ENCODE data around the gene ZSWIM8. TPM values are rescaled to one million over a fixed set of nuclear protein-coding genes. Genes with fewer than 3 reads are reported as not detected.
"Not testable (repeated sequence)": the region's sequence is repeated elsewhere in the genome, so short reads cannot be mapped to it uniquely, and the experiment has no call there.

The ZSWIM8 gene
- total RNA-seq, 1 experiment from 2014 or later = 41.1 TPM

- no peak for DNase-seq
- Histone ChIP-seq H3K27me3 (no peaks in the 10 kb centered on the region), H3K9me3 (replicated peaks) (no peaks in the 10 kb centered on the region), H3K4me1 (no peaks in the 10 kb centered on the region), H3K4me3 (no peak overlapping the region), H3K27ac (no peak overlapping the region), H3K36me3 (peaks cover 3% of the 10 kb centered on the region; the same call in 1 of the 2 replicates)
Observed at GRCh38 chr10:73828161-73828560, 42.8 kb downstream of the ZSWIM8 start.

- not testable (repeated sequence) for H3K36me3 ChIP-seq
Observed at GRCh38 chr10:73829090-73829489, 43.7 kb downstream of the ZSWIM8 start.

GRCh38 chr10:73836427-73836980 lies 51.1 kb downstream of the ZSWIM8 start:
- no peak for DNase-seq
- H3K27me3 ChIP-seq = no peaks in the 10 kb centered on the region
- no peaks in the 10 kb centered on the region for H3K9me3 ChIP-seq (replicated peaks)
- H3K4me1 ChIP-seq = no peaks in the 10 kb centered on the region
- no peak overlapping the region for H3K27ac ChIP-seq
- H3K4me3 ChIP-seq = no peak overlapping the region
- peaks cover 3% of the 10 kb centered on the region for H3K36me3 ChIP-seq

More at GRCh38 chr10:73829090-73829489, 43.7 kb downstream of the ZSWIM8 start:
- H3K4me1 ChIP-seq; H3K9me3 ChIP-seq (replicated peaks); DNase-seq; H3K27me3 ChIP-seq; H3K4me3 ChIP-seq; H3K27ac ChIP-seq: not testable (repeated sequence)

GRCh38 chr10:73837072-73837471 lies 51.7 kb downstream of the ZSWIM8 start:
- Histone ChIP-seq H3K27me3 (no peaks in the 10 kb centered on the region), H3K4me3 (no peak overlapping the region), H3K9me3 (replicated peaks) (no peaks in the 10 kb centered on the region), H3K36me3 (peaks cover 5% of the 10 kb centered on the region), H3K4me1 (no peaks in the 10 kb centered on the region), H3K27ac (no peak overlapping the region)
- no peak for DNase-seq

- H3K9me3 ChIP-seq (replicated peaks) = no peaks in the 10 kb centered on the region
- no peaks in the 10 kb centered on the region for H3K27me3 ChIP-seq
- H3K4me1 ChIP-seq = 0 out of 2 replicates have a peak, but pooled peaks cover under 1% of the 10 kb centered on the region
- H3K36me3 ChIP-seq = peaks cover 5% of the 10 kb centered on the region
- no peak for DNase-seq
- H3K27ac ChIP-seq = no peak overlapping the region
- H3K4me3 ChIP-seq = no peak overlapping the region
Observed at GRCh38 chr10:73838008-73838567, 52.7 kb downstream of the ZSWIM8 start.

GRCh38 chr10:73838827-73839226 lies 53.4 kb downstream of the ZSWIM8 start:
- no peaks in the 10 kb centered on the region for H3K27me3 ChIP-seq
- H3K9me3 ChIP-seq (replicated peaks) = no peaks in the 10 kb centered on the region
- H3K4me1 ChIP-seq = 0 out of 2 replicates have a peak, but pooled peaks cover 2% of the 10 kb centered on the region
- H3K27ac ChIP-seq = no peak overlapping the region
- H3K36me3 ChIP-seq = peaks cover 5% of the 10 kb centered on the region
- DNase-seq = peak in 1 of 2 experiments; percentile 24
- no peak overlapping the region for H3K4me3 ChIP-seq

GRCh38 chr10:73839276-73839966 lies 54.0 kb downstream of the ZSWIM8 start:
- Histone ChIP-seq H3K9me3 (replicated peaks) (no peaks in the 10 kb centered on the region), H3K27me3 (no peaks in the 10 kb centered on the region), H3K4me1 (0 out of 2 replicates have a peak, but pooled peaks cover 2% of the 10 kb centered on the region), H3K4me3 (no peak overlapping the region), H3K36me3 (peaks cover 5% of the 10 kb centered on the region), H3K27ac (no peak overlapping the region)
- DNase-seq = no peak

GRCh38 chr10:73840056-73840402 lies 54.6 kb downstream of the ZSWIM8 start:
- Histone ChIP-seq H3K36me3 (peaks cover 5% of the 10 kb centered on the region), H3K27ac (no peak overlapping the region), H3K4me1 (0 out of 2 replicates have a peak, but pooled peaks cover 2% of the 10 kb centered on the region), H3K4me3 (no peak overlapping the region), H3K9me3 (replicated peaks) (no peaks in the 10 kb centered on the region), H3K27me3 (no peaks in the 10 kb centered on the region)
- no peak for DNase-seq

GRCh38 chr10:73840403-73841060 lies 55.1 kb downstream of the ZSWIM8 start:
- Histone ChIP-seq H3K36me3 (peaks cover 5% of the 10 kb centered on the region), H3K9me3 (replicated peaks) (no peaks in the 10 kb centered on the region), H3K4me3 (no peak overlapping the region), H3K4me1 (0 out of 2 replicates have a peak, but pooled peaks cover 2% of the 10 kb centered on the region), H3K27ac (no peak overlapping the region), H3K27me3 (no peaks in the 10 kb centered on the region)
- no peak for DNase-seq

- H3K27me3 ChIP-seq = no peaks in the 10 kb centered on the region
- no peak overlapping the region for H3K27ac ChIP-seq
- H3K9me3 ChIP-seq (replicated peaks) = no peaks in the 10 kb centered on the region
- H3K4me1 ChIP-seq = 0 out of 2 replicates have a peak, but pooled peaks cover 2% of the 10 kb centered on the region
- DNase-seq = no peak
- peaks cover 5% of the 10 kb centered on the region for H3K36me3 ChIP-seq
- no peak overlapping the region for H3K4me3 ChIP-seq
Observed at GRCh38 chr10:73841061-73841421, 55.6 kb downstream of the ZSWIM8 start.

GRCh38 chr10:73841526-73842285 lies 56.3 kb downstream of the ZSWIM8 start:
- no peak overlapping the region for H3K27ac ChIP-seq
- peaks cover 11% of the 10 kb centered on the region for H3K36me3 ChIP-seq
- DNase-seq = no peak
- 0 out of 2 replicates have a peak, but pooled peaks cover 2% of the 10 kb centered on the region for H3K4me1 ChIP-seq
- H3K9me3 ChIP-seq (replicated peaks) = no peaks in the 10 kb centered on the region
- H3K27me3 ChIP-seq = no peaks in the 10 kb centered on the region
- H3K4me3 ChIP-seq = no peak overlapping the region

- Histone ChIP-seq H3K4me1 (0 out of 2 replicates have a peak, but pooled peaks cover 2% of the 10 kb centered on the region), H3K9me3 (replicated peaks) (no peaks in the 10 kb centered on the region), H3K27ac (no peak overlapping the region), H3K4me3 (no peak overlapping the region), H3K27me3 (no peaks in the 10 kb centered on the region), H3K36me3 (peaks cover 16% of the 10 kb centered on the region)
- no peak for DNase-seq
Observed at GRCh38 chr10:73842349-73842748, 56.9 kb downstream of the ZSWIM8 start.

- no peaks in the 10 kb centered on the region for H3K27me3 ChIP-seq
- peaks cover 20% of the 10 kb centered on the region for H3K36me3 ChIP-seq
- H3K4me1 ChIP-seq = 0 out of 2 replicates have a peak, but pooled peaks cover 2% of the 10 kb centered on the region
- no peak for DNase-seq
- no peak overlapping the region for H3K27ac ChIP-seq
- H3K4me3 ChIP-seq = no peak overlapping the region
- no peaks in the 10 kb centered on the region for H3K9me3 ChIP-seq (replicated peaks)
Observed at GRCh38 chr10:73843261-73843660, 57.9 kb downstream of the ZSWIM8 start.

GRCh38 chr10:73847031-73847430 lies 61.6 kb downstream of the ZSWIM8 start:
- Histone ChIP-seq H3K36me3 (peaks cover 23% of the 10 kb centered on the region), H3K9me3 (replicated peaks) (no peaks in the 10 kb centered on the region), H3K4me1 (0 out of 2 replicates have a peak, but pooled peaks cover 2% of the 10 kb centered on the region), H3K27me3 (no peaks in the 10 kb centered on the region), H3K4me3 (no peak overlapping the region), H3K27ac (no peak overlapping the region)
- no peak for DNase-seq
